Psoas muscle (tissue), 8 donors: Measurements from ENCODE around the gene UQCR10. TPM values are rescaled to one million over a fixed set of nuclear protein-coding genes. Genes with fewer than 3 reads are reported as not detected.

Experiments used
- ATAC-seq, 4 donors: fragments of 200-7000 bp; cut with Tn5 transposase; one replicate each; pipeline ENCODE4 v1.9.1; 2020; ENCODE audit warnings: moderate library complexity in 3 of 4, mild to moderate bottlenecking in 2 of 4
- DNase-seq, 2 donors: peaks; one replicate each; pipeline ENCODE4 v3.0.0-alpha.2; 2020
- H3K27ac ChIP-seq: fragments of 200-600 bp; one replicate; pipeline ENCODE4 v1.8.0; 2022
- H3K27me3 ChIP-seq, 3 donors: fragments of 200-600 bp in 1 of 3; one replicate each; pipeline versions ENCODE4 v1.6.1 to v1.8.0; 2013 to 2022; ENCODE audit warnings: low read length in 2 of 3, mild to moderate bottlenecking in 2 of 3, moderate library complexity in 1 of 3; ENCODE audit not compliant: insufficient read depth in 3 of 3
- H3K36me3 ChIP-seq, 2 donors: fragments of 200-600 bp in 1 of 2; one replicate each; pipeline versions ENCODE4 v1.6.1 to v1.8.0; 2013 to 2022; ENCODE audit warnings: low read depth in 1 of 2, mild to moderate bottlenecking in 1 of 2, moderate library complexity in 1 of 2; ENCODE audit not compliant: insufficient read depth in 1 of 2
- H3K4me1 ChIP-seq: fragments of 200-600 bp; one replicate; pipeline ENCODE4 v1.8.0; 2022
- H3K4me3 ChIP-seq: fragments of 200-600 bp; one replicate; pipeline ENCODE4 v1.8.0; 2022; ENCODE audit warnings: mild to moderate bottlenecking
- H3K9me3 ChIP-seq: fragments of 200-600 bp; one replicate; pipeline ENCODE4 v1.8.0; 2022
- WGBS, 3 donors: extraction: QIAGEN DNeasy Blood & Tissue Kit; methylation state at CpG; one replicate each; pipeline versions ENCODE4 v1.1.6 to v1.1.7; 2013; 5-methylcytosine and 5-hydroxymethylcytosine counted together
- intact Hi-C, 2 donors: fragments of 100-400 bp; cut with DNase I; formaldehyde crosslinking; loops; one replicate each; pipeline versions ENCODE4 v1.11.0 to v1.14.2; 2022
- polyA plus RNA-seq, 3 donors: library from polyadenylated mRNA; stranded (reverse); fragments of 200-250 nt; gene quantifications; one replicate each; pipeline ENCODE4 v1.2.3, GENCODE V29; 2013
- total RNA-seq, 4 donors: library from RNA; stranded (reverse); fragmentation: NEBNext Ultra II Directional in 2 of 4; extraction: Animal tissue kit (Norgen Biotek cat#: 25700) in 2 of 4; gene quantifications; one replicate each; pipeline versions ENCODE4 v1.2.1 to v1.2.4, GENCODE V29; 2021 to 2023
- TF ChIP-seq, protein P1 (sequence below): fragments of 200-600 bp; IDR thresholded peaks from one replicate; pipeline ENCODE4 v1.8.0; 2022; ENCODE audit warnings: antibody characterized with exemption
- donor health status: healthy with polysubstance abuse.
- donor health status: DM: no; HTN: no; CAD: no; lungs with moderate emphysema.
- donor health status: Bipolar disorder and iron deficiency.
- donor health status: healthy.
- donor health status: DM: yes; HTN: yes; CAD: no.
- donor health status: DM: no; HTN: no; CAD: no.
- donor health status: DM: no; HTN: no; CAD: no.
- donor health status: DM: yes; HTN: yes; CAD: no.

The UQCR10 gene
- total and polyA plus RNA-seq, 7 donors, result 247 to 533 (median 411) TPM

DNA sequence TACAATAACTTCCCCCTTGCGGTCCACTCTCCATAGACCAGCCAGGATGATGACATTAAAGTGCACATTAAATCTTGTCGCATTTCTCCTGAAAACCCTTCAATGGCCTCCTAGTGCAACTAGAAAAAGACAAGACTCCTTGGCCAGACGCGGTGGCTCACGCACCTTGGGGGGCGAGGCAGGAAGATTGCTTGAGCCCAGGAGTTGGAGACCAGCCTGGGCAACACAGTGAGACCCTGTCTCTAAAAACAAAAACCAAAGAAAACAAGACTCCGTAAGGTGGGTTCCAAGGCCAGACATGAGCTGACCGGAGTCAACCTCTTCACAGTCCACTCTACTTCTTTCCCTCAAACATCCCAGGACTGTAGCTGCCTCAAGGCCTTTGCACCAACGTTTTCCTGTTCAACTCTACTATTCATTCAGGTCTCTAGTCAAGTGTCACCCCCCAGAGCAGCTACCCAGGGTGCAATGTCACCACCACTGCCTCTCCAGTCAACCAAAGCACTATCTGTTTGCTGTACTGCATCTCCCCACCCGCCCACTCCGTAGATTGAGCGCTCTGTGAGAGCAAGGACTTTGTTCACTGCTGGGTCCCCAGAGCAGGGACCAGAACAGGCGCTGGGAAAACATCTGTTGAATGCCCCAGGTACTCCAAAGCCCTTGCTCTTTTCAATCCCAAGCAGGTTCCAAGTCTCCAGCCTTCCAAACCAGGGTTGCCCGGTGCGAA, 1.1 kb upstream of the UQCR10 start:
- WGBS, 3 donors, result 53 to 56% (median 54%) methylated on average over 15 of the region's 15 CpGs
- Histone ChIP-seq H3K9me3 (no peaks in the 10 kb centered on the region), H3K27me3 (no peaks in the 10 kb centered on the region), H3K4me1 (peaks cover 35% of the 10 kb centered on the region), H3K27ac (peak overlapping the region; percentile 97), H3K4me3 (peak overlapping the region; percentile 98), H3K36me3 (peaks cover 4 to 26% of the 10 kb centered on the region in 2 donors)
- DNase-seq (no peak), ATAC-seq (peak in 3 of 4 donors; percentile 2 to 7 (median 4))
- TF ChIP-seq, protein P1, sequence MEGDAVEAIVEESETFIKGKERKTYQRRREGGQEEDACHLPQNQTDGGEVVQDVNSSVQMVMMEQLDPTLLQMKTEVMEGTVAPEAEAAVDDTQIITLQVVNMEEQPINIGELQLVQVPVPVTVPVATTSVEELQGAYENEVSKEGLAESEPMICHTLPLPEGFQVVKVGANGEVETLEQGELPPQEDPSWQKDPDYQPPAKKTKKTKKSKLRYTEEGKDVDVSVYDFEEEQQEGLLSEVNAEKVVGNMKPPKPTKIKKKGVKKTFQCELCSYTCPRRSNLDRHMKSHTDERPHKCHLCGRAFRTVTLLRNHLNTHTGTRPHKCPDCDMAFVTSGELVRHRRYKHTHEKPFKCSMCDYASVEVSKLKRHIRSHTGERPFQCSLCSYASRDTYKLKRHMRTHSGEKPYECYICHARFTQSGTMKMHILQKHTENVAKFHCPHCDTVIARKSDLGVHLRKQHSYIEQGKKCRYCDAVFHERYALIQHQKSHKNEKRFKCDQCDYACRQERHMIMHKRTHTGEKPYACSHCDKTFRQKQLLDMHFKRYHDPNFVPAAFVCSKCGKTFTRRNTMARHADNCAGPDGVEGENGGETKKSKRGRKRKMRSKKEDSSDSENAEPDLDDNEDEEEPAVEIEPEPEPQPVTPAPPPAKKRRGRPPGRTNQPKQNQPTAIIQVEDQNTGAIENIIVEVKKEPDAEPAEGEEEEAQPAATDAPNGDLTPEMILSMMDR, result no peak
- intact Hi-C loops, result no loop called here

DNA sequence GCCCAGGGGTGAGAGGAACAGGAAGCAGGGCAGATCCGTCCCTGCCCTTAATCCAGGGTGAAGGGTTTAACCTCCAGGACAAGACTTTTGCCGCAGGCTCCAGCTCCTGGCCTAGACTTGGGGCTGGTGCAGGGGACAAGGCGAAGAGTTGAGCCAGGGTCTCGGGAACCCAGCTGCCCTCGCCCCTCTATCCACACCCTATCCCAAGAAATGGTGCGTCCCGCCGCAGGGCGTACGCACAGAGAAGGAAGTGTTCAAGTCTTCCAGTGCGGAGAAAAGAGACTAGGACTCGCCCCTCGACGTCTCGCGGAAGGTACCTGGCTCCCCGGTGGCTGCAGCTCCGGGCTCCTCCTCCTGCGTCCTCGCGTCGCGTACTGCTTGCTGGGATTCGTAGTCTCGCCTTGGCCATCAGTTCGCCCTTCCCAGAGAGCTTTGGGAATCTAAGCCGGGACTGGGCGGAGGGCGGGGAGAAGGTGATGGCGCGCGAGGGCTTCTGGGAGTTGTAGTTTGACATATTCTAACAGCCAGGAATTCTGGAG, 468 bp upstream of the UQCR10 start, which contains the start of gene ZMAT5:
ZMAT5 (minus strand) TSS at position 376 of the 539 bp plus-strand sequence. CDS start 18,463 bp downstream, outside the sequence.
- DNase-seq (peak; percentile 93 to 97), ATAC-seq (peak; percentile 94 to 97 (median 94))
- Histone ChIP-seq H3K9me3 (no peaks in the 10 kb centered on the region), H3K36me3 (peaks cover 5 to 32% of the 10 kb centered on the region in 2 donors), H3K4me1 (peaks cover 35% of the 10 kb centered on the region), H3K27ac (peak within 1 kb of the TSS; percentile 97), H3K27me3 (no peaks in the 10 kb centered on the region), H3K4me3 (peak within 1 kb of the TSS; percentile 98)
- TF ChIP-seq, protein P1, result no peak
- intact Hi-C loops, result no loop called here
- 0 to 1% (median 1%) methylated on average over 31 to 32 of the region's 32 CpGs for WGBS, 3 donors

GRCh38 chr22:29768052-29768693, 1.0 kb downstream of the UQCR10 start:
- H3K27ac ChIP-seq, result peak overlapping the region; percentile 97
- DNase-seq (no peak), ATAC-seq (peak; percentile 41 to 64 (median 57))
- H3K27me3 ChIP-seq, result no peaks in the 10 kb centered on the region
- H3K9me3 ChIP-seq, result no peaks in the 10 kb centered on the region
- peak overlapping the region; percentile 98 for H3K4me3 ChIP-seq
- WGBS, 3 donors, result 22 to 33% (median 24%) methylated on average over 6 of the region's 6 CpGs
- H3K4me1 ChIP-seq, result peaks cover 46% of the 10 kb centered on the region
- intact Hi-C loops, result no loop called here
- H3K36me3 ChIP-seq, result peaks cover 5 to 32% of the 10 kb centered on the region in 2 donors
- TF ChIP-seq, protein P1, result no peak

DNA sequence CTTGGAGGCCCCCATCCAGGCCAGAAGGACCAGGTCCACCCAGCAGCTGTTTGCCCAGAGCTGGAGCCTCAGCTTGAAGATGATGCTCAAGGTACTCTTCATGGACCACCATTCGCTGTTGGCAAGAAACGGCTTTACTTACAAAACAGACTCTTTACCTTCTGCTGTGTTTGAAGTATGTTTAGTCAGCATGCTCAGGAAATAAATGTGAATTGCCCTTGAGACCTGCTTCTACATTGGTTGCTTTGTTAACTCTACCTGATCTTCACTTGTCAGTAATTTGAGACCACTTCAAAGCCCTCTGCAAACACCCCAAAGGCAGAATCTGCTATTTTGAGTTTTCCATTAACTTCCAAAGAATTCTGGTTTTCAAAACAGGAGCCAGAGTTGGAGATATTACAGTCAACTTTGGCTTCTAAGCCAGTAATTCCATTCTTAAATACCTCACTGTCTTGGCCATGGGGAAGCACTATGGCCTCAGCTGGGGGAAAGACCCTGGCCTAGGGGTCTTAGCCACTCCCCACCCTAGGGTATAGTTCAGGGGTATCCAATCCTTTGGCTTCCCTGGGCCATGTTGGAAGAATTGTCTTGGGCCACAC, 2.7 kb downstream of the UQCR10 start:
- Histone ChIP-seq H3K9me3 (no peaks in the 10 kb centered on the region), H3K36me3 (peaks cover 5 to 32% of the 10 kb centered on the region in 2 donors), H3K4me3 (peak overlapping the region; percentile 98), H3K4me1 (peaks cover 46% of the 10 kb centered on the region), H3K27ac (peak overlapping the region; percentile 97), H3K27me3 (no peaks in the 10 kb centered on the region)
- intact Hi-C loops, result loop anchor here (10.0 kb wide), 2 partner anchors 65 to 235 kb away; partner anchors contain the start of gene ASCC2 (in 1 of the 2)
- 93 to 94% (median 93%) methylated on average over 2 of the region's 2 CpGs for WGBS, 3 donors
- no peak for DNase-seq
- TF ChIP-seq, protein P1, result no peak
- ATAC-seq, result no peak
